Ishikawa (cell line): ENCODE measurements around the gene CLDND2.

Source experiments
- CEBPB ChIP-seq: IDR thresholded peaks from 2 replicates; pipeline ENCODE4 v1.6.1; 2012
- CREB1 ChIP-seq: IDR thresholded peaks from 2 replicates; pipeline ENCODE4 v1.6.1; 2012; ENCODE audit warnings: low read depth
- EGR1 ChIP-seq: IDR thresholded peaks from 2 replicates; pipeline ENCODE4 v1.6.1; 2012
- EP300 ChIP-seq: IDR thresholded peaks from 2 replicates; pipeline ENCODE4 v1.6.1; 2012; ENCODE audit warnings: borderline replicate concordance
- FOXM1 ChIP-seq: IDR thresholded peaks from 2 replicates; pipeline ENCODE4 v1.6.1; 2012; ENCODE audit warnings: low read depth, borderline replicate concordance
- MAX ChIP-seq: IDR thresholded peaks from 2 replicates; pipeline ENCODE4 v1.6.1; 2012
- NFIC ChIP-seq: IDR thresholded peaks from 2 replicates; pipeline ENCODE4 v1.6.1; 2012
- RAD21 ChIP-seq: IDR thresholded peaks from 2 replicates; pipeline ENCODE4 v1.6.1; 2012; ENCODE audit warnings: low read depth
- REST ChIP-seq: IDR thresholded peaks from 2 replicates; pipeline ENCODE4 v1.6.1; 2012; ENCODE audit warnings: low read depth, mild to moderate bottlenecking
- TAF1 ChIP-seq: IDR thresholded peaks from 2 replicates; pipeline ENCODE4 v1.6.1; 2012; ENCODE audit warnings: low read depth, mild to moderate bottlenecking
- TCF12 ChIP-seq: IDR thresholded peaks from 2 replicates; pipeline ENCODE4 v1.6.1; 2012; ENCODE audit warnings: low read depth
- TEAD4 ChIP-seq: IDR thresholded peaks from 2 replicates; pipeline ENCODE4 v1.6.1; 2012
- USF1 ChIP-seq: IDR thresholded peaks from 2 replicates; pipeline ENCODE4 v1.6.1; 2012
- YY1 ChIP-seq: IDR thresholded peaks from 2 replicates; pipeline ENCODE4 v1.6.1; 2012; ENCODE audit warnings: low read depth
- ZBTB7A ChIP-seq: IDR thresholded peaks from 2 replicates; pipeline ENCODE4 v1.6.1; 2012; ENCODE audit warnings: low read depth

The CLDND2 gene

GRCh38 chr19:51331716-51332115 is 37.1 kb downstream of the CLDND2 start:
- TF ChIP-seq EGR1: no peak
- TF ChIP-seq TCF12: no peak
- no peak for TF ChIP-seq EP300
- no peak for TF ChIP-seq TEAD4
- TF ChIP-seq CEBPB: no peak
- TF ChIP-seq REST: no peak
- no peak for TF ChIP-seq RAD21

GRCh38 chr19:51331193-51331592 is 37.6 kb downstream of the CLDND2 start:
- TF ChIP-seq FOXM1 (no peak), EGR1 (no peak), USF1 (no peak), TEAD4 (no peak), CREB1 (no peak), REST (no peak), RAD21 (no peak), MAX (no peak), NFIC (no peak), CEBPB (no peak), TCF12 (no peak), ZBTB7A (no peak), TAF1 (no peak), EP300 (no peak), YY1 (no peak)

- TF ChIP-seq ZBTB7A: no peak
- TF ChIP-seq TAF1: no peak
Measured at GRCh38 chr19:51330366-51330765, 38.4 kb downstream of the CLDND2 start.

GRCh38 chr19:51329411-51329810 is 39.4 kb downstream of the CLDND2 start:
- TF ChIP-seq NFIC: no peak
- TF ChIP-seq EP300: no peak
- TF ChIP-seq REST: no peak
- no peak for TF ChIP-seq FOXM1
- no peak for TF ChIP-seq CREB1
- TF ChIP-seq TEAD4: no peak
- no peak for TF ChIP-seq YY1
- no peak for TF ChIP-seq TCF12
- no peak for TF ChIP-seq EGR1
- no peak for TF ChIP-seq ZBTB7A
- TF ChIP-seq USF1: no peak
- TF ChIP-seq MAX: no peak
- TF ChIP-seq TAF1: no peak
- no peak for TF ChIP-seq CEBPB

GRCh38 chr19:51327066-51328001 is 41.5 kb downstream of the CLDND2 start:
- TF ChIP-seq CREB1 (no peak), FOXM1 (no peak), MAX (0 out of 2 replicates have a peak, but pooled peaks have one; percentile 29)
